Ishikawa (cell line): ENCODE measurements around the gene VARS1.

Experiments
- FOXM1 ChIP-seq: IDR thresholded peaks from 2 replicates; pipeline ENCODE4 v1.6.1; 2012; ENCODE audit warnings: low read depth, borderline replicate concordance
- RAD21 ChIP-seq: IDR thresholded peaks from 2 replicates; pipeline ENCODE4 v1.6.1; 2012; ENCODE audit warnings: low read depth
- TAF1 ChIP-seq: IDR thresholded peaks from 2 replicates; pipeline ENCODE4 v1.6.1; 2012; ENCODE audit warnings: low read depth, mild to moderate bottlenecking
- TF ChIP-seq, protein P1 (sequence below): IDR thresholded peaks from 2 replicates; pipeline ENCODE4 v1.6.1; 2012

DNA sequence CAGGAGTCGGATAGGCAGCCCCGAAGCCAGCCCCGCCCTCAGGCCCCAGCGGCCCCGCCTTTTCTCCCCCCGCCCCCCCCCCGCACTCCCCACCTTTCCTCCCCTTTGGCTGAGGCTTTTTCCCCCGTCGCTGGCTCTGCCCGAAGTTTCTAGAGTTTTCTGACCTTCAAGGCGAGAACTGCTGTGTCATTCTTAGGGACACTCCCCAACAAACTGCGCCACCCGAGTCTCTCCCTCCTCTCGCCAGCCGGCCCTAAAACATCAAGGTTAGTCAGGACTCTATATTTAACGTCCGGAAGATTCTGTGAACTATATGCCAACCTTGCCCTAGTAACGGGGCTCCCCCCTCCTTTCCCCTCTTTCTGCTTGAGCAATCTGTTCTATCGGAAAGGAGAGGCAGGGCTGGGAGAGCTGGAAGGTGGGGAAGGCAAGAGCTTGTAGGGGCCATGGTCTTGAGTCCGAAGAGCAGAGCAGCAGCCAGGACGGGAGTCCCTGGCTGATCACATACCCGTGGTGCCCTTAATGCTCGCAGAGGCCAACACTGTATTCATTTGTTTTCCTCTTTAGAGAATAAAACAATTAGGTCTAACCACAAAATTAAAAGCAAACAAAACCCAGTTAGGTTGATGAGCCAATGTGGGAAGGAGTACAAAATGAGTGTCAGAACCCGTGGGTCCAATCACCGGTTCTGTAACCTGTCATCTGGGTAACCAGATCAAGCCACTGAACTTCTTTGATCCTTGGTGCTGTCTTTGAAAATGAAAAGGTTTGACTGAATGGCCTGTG, 26.7 kb upstream of the VARS1 start:
- TF ChIP-seq TAF1 (peak; percentile 85), RAD21 (no peak), FOXM1 (no peak)
- TF ChIP-seq, protein P1, sequence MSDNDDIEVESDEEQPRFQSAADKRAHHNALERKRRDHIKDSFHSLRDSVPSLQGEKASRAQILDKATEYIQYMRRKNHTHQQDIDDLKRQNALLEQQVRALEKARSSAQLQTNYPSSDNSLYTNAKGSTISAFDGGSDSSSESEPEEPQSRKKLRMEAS = peak; percentile 69
